ENCODE measurements around the gene IKBKE. TPM values are rescaled to one million over a fixed set of nuclear protein-coding genes. Genes with fewer than 3 reads are reported as not detected.
A peak's percentile ranks its signal among the peaks of the same experiment; 100 is the strongest.

The IKBKE gene
- total RNA-seq (2014; rRNA removed; shearing (Covaris generic)), result 7.6 and 12.2 TPM in 2 replicates

DNA sequence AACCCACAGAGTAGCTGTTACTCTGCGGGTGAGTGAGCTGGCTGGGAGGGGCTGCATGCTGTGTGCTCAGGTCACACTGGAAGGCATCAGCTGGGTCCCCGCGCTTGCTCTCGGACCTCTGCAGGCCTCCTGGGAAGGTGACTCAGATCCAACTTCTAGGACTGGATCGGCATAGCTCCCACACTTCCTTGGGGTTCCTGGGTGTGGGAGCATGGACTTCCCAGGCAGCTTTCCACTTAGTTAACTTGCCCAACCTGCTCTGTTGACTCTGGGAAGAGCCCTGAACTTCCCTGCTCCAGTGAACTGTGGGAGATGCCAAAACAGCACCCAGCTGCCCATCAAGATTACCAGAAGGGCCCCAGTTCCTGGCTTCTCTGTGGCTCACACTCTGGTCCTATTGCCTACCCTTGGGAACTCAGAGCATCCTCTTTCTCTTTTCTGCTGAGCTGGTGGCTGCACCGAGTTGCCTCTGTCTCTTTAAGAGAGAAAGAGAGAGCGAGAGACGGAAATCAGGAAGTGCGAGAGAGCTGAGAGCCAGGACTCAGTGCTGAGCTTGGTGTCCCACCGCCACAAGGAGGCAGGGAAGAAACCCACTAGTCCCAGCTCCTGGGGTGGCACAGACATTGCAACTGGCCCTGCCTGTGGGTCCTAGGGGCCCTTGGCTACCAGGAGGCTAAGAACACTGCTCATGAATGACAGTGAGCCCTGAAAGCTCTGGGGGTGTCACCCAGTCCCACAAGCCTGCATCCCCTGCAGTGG lies at the start of gene IKBKE:
Gene IKBKE (plus strand): TSS at position 544 of the 759 bp plus-strand sequence. CDS start 2,752 bp downstream, outside the sequence.
- peak; percentile 81 for DNase-seq (ENCODE audit: low read depth)

DNA sequence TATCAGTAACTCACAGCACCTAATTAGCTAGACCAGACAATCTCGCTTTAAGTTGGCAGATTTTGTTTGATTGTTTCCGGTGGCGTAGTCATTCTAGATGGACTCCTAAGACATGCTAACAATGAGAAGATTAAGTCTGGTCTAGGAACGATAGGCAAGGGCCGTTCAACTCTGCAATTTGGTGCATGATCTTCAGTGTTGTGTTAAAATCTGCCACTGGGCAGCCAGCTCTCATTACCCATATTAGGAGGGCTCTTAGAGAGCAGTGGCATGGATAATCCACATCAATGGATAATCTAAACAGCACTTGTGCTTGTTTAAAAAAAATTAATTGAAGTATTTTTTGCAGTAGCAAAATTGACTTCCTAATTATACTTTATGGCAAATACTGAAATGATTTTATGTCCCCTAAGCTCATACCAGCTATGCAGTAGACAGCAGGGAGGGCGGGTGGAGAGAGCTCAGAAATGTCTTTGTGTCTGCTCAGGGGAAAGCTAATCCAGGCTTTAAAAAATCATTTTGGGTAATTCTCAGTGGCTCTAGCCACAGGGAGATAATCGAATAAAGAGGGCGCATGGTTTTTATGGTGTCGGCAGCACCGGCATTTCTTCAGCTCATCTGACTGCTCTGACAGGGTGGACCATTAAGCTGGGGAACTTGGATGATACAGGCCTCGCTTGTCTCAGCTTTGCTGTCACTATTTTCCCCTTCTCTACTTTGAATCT lies 48.5 kb upstream of the IKBKE start:
- no peak for DNase-seq (ENCODE audit: low read depth)

DNA sequence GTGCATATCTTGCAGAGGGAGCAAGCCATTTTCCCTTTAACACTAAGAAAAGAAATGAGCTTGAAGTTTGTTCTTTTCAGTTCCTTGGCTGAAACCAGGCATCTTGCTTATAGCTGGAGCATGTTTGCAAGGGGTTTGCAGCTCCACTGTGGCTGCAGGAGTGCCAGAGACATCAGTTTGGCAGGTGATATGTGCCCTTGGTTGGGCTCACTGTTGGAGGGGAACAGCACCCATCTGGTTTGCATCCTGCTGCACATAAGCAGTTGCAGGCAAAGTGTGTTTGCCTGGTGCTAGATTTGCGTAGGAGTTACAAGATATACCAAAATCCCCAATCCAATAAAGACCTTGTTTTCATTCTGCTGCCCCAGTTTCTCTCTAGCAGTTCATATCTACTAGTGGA lies 47.8 kb upstream of the IKBKE start:
- no peak for DNase-seq (ENCODE audit: low read depth)

DNA sequence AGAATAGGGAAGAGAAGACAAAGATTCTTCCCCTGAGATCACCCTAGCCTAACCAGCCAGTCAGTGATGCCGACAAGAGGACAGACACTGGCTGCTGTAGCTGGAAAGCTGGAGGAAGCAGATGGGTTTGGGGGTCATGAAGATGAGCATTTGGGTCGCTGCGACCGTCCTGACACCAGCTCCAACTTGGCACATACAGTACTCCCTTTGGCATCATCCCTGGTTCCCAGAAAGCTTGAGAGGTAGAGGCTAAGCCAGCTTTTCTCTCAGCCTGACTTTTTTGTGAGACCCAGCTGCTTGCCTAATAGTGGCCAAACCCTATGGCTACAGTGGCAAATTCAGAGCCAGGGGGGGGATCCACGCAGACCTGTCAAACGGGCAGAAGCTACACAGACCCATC lies 43.0 kb upstream of the IKBKE start:
- DNase-seq (ENCODE audit: low read depth), result no peak

DNA sequence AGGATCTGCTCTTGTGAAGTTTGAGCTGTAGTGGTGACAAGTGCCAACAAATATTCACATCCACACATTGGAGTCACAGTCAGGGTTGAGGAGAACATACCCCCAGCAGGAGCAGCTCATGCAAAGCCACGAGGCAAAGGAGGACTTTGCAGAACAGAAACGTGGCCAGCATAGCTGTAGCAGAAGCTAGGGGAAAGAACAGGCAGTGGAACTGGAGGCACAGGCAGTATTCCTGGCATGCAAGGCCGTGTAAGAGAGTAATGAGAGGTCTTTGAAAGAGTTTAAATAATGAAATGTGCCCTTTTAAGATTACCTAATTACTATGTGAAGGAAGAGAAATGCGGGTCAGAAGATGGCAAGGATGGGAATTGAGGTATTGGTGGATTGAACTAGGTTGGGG lies 40.9 kb upstream of the IKBKE start:
- no peak for DNase-seq (ENCODE audit: low read depth)

DNA sequence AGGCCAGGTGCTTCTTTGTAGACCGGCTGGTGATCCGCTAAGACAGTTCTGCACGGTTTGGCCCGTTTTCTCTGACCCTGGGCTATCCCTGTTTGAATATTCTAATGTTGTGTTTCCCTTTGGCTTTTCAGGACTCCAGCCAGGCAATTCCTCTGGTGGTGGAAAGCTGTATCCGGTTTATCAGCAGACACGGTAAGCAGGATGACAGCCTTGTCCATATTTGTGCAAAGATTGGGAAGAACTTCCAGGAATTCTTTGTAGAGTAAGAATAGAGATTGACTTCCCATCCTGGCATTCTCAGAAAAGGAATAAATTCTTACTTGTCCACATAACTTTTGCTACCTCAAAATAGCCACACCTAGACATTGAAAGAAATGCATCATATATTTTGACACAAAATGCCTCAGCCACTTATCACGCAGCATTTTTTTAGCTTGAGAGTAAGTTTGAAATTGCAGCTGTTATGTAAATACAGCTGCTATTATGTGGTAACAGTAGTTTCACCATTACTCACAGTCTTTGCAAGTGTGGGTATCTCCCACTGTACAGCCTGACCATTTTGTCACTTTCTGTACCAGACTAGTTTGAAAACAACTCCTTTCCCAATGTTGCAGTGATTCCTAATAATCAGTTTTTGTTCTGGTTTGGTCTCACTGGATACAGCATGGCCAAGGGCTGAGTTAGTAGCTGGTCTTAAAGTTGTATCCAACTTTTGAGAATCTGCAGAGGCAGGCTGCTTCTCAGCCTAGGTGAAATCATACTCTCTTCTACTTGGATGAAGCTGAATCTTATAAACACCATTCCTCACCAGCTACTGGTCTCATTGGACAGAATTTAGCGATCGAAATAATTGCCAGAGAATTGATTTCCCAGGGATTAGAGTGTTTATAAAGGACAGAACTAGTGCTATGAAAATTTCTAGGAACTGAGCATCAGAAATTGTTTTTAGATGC lies 40.0 kb upstream of the IKBKE start:
- no peak for DNase-seq (ENCODE audit: low read depth)

DNA sequence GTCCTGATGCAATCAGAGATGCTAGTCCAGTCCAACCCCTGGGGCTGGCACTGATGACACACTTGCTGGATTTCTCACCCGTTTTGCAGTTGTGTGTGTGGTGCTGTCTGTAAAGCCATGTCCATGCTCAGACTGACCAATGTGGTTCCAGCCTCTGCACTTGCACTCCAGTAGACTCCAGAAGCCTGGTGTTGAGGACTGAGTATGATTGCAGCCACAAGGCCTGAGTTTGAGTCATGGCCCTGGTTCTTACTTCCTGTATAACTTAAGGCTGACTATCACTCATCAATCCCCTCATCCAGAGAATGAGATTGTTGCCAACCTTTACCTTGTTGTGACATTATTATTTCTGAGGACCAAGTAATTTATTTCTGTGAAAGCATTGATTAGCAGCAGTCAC lies 34.8 kb upstream of the IKBKE start:
- DNase-seq (ENCODE audit: low read depth), result no peak

DNA sequence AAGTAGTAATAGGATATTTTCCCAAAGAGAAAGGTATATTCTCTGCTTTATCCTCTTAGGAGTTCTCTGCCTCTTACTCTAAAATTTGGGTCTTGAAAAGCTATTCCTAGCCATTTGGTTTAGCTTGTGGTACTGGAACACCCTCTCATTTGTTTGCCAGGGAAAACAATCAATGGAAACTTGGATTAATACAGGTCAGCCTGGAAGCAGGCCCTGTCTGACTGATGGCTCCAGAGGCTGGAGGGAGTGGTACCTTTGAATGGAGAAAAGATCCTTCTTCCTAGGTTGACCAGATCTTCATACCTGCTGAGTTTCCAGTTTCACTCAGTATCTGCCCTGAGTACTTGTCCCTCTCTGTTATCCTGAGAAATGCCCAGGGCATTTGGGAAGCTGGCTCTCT lies 31.7 kb upstream of the IKBKE start:
- DNase-seq (ENCODE audit: low read depth), result no peak

DNA sequence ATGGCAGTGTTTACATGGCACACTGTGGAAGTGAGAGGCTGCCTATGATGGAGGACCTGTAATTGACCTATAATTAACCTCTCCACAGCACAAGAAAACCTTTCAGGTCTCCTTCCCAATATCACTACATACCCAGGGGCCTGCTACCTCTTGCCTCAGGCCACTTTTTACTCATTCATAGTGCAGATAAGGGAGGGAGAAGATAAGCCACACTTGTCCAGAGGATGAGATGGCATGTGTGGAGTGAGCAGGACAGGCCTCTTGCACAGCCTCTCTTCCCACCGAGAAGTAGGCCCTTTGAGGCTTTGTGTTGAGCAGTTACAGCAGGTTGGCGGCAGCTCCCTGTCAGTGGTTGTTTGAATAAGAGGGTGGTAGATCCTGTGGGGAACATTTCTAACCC lies 31.1 kb upstream of the IKBKE start:
- DNase-seq (ENCODE audit: low read depth), result no peak

DNA sequence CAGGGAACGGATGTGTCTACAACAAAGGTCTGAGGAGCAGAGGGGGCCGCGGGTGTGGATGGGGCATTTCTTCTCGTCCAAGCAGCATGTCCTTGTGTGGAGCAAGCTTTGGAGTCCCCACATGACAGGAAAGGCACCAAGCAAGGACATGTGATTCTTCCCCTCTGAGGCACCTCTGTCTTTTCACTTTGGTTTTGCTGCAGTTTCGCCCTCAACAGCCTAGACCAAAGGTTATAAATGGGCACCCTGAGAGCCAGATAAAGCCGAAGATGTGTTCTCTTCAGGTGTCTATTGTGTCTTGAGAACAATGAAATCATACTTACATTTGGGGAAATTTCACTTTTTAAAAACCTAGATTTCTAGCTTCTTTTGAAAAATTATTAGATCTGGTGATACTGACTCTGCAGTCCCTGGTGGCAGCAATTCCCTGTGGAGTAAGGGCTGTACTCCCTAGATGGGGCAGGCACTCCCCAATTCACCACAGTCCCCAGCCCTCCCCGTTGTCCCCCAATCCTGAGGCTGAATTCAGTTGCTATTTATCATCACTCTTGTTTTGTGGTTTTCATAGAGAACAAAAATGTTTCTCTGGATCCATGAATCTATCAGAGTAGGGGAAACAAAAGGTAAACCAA lies 28.8 kb upstream of the IKBKE start:
- DNase-seq (ENCODE audit: low read depth), result no peak

DNA sequence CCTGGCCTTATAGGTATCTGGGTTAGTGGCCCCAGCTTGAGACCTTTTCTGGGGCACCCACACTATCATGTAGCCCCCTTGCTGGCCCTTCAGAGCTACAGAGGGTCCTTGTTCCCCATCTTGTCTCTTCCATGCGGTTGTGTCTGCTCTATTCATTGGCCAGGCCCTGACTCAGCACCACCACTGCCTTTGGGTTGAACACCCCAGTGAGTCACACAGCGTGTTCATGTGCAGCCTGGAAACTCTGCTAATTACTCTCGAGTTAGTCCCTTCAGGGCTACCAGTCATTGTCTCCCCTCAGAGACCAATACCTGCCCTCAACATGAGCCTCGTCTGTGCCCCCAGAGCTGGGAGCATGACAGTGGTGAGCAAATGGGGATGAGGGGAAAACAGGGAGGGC lies 28.2 kb upstream of the IKBKE start:
- DNase-seq (ENCODE audit: low read depth), result peak; percentile 76

DNA sequence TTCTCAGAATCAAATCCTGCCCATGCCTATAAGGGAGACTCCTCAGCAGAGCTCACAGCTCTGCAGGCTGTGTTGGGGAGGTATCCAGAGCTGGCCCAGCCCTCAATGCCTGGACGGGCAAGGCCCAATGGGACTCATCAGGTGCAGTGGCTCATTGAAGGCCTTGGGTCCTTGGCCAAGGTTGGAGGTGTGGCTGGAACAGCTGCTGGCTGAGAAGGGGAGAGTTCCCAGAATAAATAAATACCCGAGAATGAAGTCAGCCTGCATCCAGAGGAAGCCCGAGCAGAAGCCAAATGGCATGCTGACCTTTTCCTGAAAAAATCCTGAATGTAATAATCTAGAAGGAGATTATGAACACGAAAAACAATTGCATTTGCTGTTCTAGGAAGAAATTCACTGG lies 25.2 kb upstream of the IKBKE start:
- no peak for DNase-seq (ENCODE audit: low read depth)

DNA sequence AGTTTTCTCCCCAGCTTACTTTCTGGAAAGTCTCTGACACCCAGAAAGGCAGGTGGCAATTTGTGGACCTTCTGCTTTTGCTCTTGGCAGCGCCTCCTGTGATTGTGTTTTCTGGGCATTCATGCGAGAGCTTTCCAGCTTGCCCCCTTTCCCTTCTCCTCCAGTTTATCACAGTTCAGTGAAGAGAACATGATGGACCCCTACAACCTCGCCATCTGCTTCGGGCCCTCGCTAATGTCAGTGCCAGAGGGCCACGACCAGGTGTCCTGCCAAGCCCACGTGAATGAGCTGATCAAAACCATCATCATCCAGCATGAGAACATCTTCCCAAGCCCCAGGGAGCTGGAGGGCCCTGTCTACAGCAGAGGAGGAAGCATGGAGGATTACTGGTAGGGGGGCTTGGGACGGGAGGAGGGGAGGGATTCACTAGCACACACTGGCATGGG lies 24.3 kb upstream of the IKBKE start:
- DNase-seq (ENCODE audit: low read depth), result no peak

DNA sequence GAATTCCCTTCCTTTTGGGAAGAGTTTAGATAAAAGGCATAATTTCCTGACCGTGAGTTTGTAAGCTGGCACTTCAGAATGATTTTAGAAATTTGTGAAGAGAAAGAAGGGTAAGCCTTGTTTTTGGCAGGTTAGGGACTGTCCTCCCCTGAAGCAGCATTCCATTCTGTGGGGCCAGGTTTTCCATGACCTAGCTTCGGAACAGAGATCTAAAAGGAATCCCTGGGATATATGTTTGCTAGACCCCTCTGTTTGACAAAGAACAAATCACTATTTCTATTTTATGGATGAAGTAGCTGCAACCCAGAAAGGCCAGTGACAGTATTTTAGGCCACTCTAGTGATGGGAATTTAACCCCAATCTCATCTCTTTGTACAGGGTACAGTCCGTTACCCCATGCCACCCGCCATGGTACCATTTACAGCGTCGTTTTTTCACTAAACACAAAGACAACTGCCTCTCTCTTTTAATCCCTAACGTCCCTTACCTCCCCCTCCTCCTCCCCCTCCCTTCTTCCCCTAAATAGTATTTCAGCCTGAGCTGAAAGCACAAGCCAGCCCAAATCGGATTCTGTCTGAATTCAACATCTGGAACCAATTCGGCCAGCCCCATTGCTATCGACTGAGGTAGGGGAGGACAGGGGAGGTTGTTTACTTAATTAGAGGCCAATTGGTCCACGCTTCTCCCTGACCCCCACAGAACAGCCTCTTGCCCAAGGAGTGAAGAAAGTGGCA lies 23.4 kb upstream of the IKBKE start:
- DNase-seq (ENCODE audit: low read depth), result no peak

DNA sequence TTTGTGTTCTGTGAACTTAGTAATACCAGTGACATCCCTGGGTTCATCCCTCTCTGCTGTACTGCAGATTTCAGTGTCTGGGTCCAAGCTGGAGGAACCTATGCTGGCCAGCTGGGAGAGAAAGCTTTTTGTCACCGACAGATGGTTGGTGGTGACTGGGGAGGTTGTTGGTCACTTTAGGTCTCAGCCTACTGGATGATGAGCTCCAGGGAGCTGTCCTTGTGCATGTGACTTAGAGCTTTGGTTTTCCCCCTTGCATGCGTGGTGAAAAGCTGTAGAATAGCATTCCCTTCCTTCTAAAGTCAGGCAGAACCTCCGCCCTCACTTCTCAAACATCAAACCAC lies 22.9 kb upstream of the IKBKE start:
- no peak for DNase-seq (ENCODE audit: low read depth)

DNA sequence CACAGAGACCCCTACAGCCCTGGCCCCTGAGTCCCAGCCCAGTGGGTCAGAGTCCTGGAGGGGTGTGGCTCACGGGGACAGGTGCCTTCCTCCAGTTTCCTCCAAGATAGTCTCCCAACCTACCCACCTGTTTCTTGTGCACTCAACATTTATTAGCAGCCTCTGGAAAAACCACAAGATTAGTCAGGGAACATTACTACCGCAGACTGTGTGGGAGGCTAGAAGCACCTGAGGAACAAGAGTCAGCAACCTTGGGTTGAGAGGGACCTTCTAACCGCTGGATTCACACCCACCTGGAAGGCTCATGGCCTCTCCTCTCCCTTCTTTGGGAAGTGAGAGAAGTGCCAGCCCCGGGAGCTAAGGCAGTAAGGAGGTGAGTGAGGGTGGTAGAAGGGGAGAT lies 22.5 kb upstream of the IKBKE start:
- DNase-seq (ENCODE audit: low read depth), result peak; percentile 63

DNA sequence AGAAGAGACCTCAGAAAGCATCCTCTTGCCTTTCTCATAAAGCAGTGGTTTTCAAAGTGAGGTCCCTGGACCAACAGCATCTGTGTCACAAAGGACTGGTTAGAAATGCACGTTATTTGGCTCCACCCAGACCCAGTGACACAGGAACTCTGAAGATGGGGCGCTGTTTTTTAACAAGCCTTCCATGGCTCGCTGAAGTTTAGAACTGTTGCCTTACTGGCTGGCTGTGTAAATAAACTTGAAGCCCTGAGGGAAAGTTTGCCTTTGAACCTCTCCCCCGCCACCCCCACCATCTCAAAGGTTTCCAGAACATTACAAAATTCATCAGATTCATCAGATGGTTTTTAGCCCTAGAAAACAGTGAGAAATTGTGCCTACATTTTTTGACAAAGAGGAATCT lies 21.8 kb upstream of the IKBKE start:
- DNase-seq (ENCODE audit: low read depth), result no peak

DNA sequence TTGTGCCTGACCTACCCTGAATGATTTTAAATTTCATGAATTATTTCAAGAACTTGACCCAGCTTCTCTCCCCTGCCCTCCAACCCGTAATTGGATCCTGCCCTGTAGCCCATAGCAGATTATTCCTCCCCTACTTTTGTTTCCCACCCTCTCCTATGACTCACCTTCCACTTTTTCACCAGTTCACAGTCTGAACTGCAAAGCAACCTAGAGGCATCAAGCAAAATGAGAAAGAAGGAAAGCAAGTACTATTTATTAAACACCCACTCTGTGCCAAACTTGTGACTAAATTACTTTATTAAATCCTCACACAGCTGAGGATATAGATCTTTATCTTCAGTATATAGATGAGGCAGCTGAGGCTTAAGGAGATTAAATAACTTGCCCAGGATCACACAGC lies 20.7 kb upstream of the IKBKE start:
- peak; percentile 45 for DNase-seq (ENCODE audit: low read depth)

DNA sequence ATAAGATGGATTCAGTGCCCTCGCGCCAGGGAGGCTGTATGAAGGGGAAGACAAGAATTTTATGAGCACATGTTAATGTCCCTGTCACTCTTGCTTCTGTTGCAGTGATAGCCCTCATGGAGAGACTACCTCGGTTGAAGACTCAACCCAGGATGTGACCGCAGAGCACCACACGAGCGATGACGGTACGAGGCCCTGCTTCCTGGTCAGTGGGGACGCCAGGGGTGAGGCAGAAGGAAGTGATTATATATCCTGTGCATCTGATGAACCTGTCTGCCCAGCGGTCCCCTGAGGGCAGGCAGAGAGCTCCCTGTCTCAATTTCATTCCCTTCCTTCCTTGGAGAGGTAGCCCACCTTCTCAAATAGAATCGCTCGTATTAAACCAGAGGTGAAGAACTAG lies 20.0 kb upstream of the IKBKE start:
- DNase-seq (ENCODE audit: low read depth), result no peak

DNA sequence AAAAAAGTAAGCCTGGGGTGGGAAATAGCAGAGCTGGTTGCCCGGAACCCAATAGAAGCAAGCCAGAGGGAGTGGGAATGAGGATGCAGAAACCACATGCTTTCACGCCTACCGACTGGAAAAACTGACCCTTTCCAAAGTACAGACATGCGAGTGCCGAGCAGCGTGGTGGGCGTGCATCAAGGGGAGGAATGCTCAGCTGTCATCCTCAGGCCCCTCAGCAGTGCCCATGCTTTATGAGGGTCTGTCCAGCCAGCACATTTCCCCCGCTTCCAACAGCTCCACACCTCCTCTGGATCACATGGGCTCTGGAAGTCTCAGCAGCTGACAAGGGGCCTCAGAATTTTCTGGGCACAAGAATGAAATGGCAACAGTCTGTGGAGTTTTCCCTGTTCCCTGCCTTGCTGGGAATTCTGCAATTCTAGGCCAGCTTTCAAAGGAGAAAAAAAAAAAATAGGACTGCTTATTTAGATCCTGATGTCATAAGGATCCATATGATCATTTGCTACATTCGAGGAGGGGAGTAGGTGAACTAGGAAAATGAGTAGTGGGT lies 19.1 kb upstream of the IKBKE start:
- no peak for DNase-seq (ENCODE audit: low read depth)

DNA sequence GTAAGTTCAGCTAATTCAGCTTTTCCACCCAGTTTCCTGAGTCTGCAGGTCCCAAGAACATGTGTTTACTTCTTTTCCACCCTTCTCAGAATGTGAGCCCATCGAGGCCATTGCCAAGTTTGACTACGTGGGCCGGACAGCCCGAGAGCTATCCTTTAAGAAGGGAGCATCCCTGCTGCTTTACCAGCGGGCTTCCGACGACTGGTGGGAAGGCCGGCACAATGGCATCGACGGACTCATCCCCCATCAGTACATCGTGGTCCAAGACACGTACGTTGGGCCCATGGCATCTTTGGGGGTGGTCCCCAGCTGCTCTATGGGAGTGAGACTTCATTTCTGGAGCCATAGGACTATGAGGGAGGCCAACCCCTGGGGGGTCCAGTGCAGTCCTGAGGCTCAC lies 17.2 kb upstream of the IKBKE start:
- DNase-seq (ENCODE audit: low read depth), result no peak

All from M059J (cell line).